HG03565 (cell line): ENCODE data around the gene ATP2A3.

Experiments
- ATAC-seq: cut with Tn5 transposase; IDR thresholded peaks from one replicate; pipeline ENCODE4 v1.9.1; 2021; ENCODE audit warnings: mild to moderate bottlenecking, moderate library complexity; ENCODE audit not compliant: unreplicated experiment

The ATP2A3 gene

GRCh38 chr17:3929764-3930163, 34.5 kb downstream of the ATP2A3 start:
- ATAC-seq, result no peak

GRCh38 chr17:3929181-3929580, 35.1 kb downstream of the ATP2A3 start:
- ATAC-seq, result no peak

- no peak for ATAC-seq
These were observed 35.8 kb downstream of the ATP2A3 start for GRCh38 chr17:3928406-3928805.

GRCh38 chr17:3927628-3928340, 36.5 kb downstream of the ATP2A3 start:
- ATAC-seq, result no peak

- no peak for ATAC-seq
These were observed 37.2 kb downstream of the ATP2A3 start for GRCh38 chr17:3926860-3927627.

GRCh38 chr17:3925684-3926485, 38.4 kb downstream of the ATP2A3 start:
- ATAC-seq, result no peak

GRCh38 chr17:3924512-3925350, 39.5 kb downstream of the ATP2A3 start:
- ATAC-seq, result no peak

- ATAC-seq, result no peak
These were observed 40.6 kb downstream of the ATP2A3 start for GRCh38 chr17:3923466-3924190.

- no peak for ATAC-seq
These were observed 41.5 kb downstream of the ATP2A3 start for GRCh38 chr17:3922765-3923164.

GRCh38 chr17:3921502-3922319, 42.5 kb downstream of the ATP2A3 start:
- ATAC-seq, result no peak

- no peak for ATAC-seq
These were observed 43.2 kb downstream of the ATP2A3 start for GRCh38 chr17:3921006-3921405.

- no peak for ATAC-seq
These were observed 45.1 kb downstream of the ATP2A3 start for GRCh38 chr17:3919123-3919624.

- no peak for ATAC-seq
These were observed 45.7 kb downstream of the ATP2A3 start for GRCh38 chr17:3918372-3919122.

- ATAC-seq, result no peak
These were observed 46.8 kb downstream of the ATP2A3 start for GRCh38 chr17:3917391-3917931.

GRCh38 chr17:3916825-3917224, 47.4 kb downstream of the ATP2A3 start:
- no peak for ATAC-seq

- ATAC-seq, result no peak
These were observed 48.1 kb downstream of the ATP2A3 start, which contains the start of gene P2RX1 for GRCh38 chr17:3915995-3916696. P2RX1 (minus strand) TSS chr17:3916465; CDS start chr17:3916225, 240 bp downstream.

GRCh38 chr17:3915581-3915994, 48.6 kb downstream of the ATP2A3 start:
- ATAC-seq, result no peak
